ENCODE results near the gene KANK2.
"Not testable (repeated sequence)": the region's sequence is repeated elsewhere in the genome, so short reads cannot be mapped to it uniquely, and the experiment has no call there.

Gene KANK2

GRCh38 chr19:11137542-11138384 is 59.6 kb downstream of the KANK2 start:
- no peak for FAIRE-seq

GRCh38 chr19:11136400-11137101 is 60.8 kb downstream of the KANK2 start:
- FAIRE-seq = no peak

- FAIRE-seq = no peak
These were observed 65.9 kb downstream of the KANK2 start for GRCh38 chr19:11131471-11131870.

GRCh38 chr19:11130824-11131455 is 66.4 kb downstream of the KANK2 start:
- peak; percentile 53 for FAIRE-seq

- FAIRE-seq = no peak
These were observed 69.4 kb downstream of the KANK2 start for GRCh38 chr19:11127905-11128304.

- no peak for FAIRE-seq
These were observed 71.2 kb downstream of the KANK2 start for GRCh38 chr19:11125994-11126685.

- not testable (repeated sequence) for FAIRE-seq
These were observed 73.2 kb downstream of the KANK2 start for GRCh38 chr19:11124157-11124556.

- no peak for FAIRE-seq
These were observed 74.2 kb downstream of the KANK2 start for GRCh38 chr19:11123114-11123513.

- not testable (repeated sequence) for FAIRE-seq
These were observed 75.4 kb downstream of the KANK2 start for GRCh38 chr19:11121963-11122362.

GRCh38 chr19:11116507-11116906 is 80.8 kb downstream of the KANK2 start:
- FAIRE-seq = no peak

- no peak for FAIRE-seq
These were observed 81.4 kb downstream of the KANK2 start for GRCh38 chr19:11115895-11116446.

- no peak for FAIRE-seq
These were observed 82.3 kb downstream of the KANK2 start for GRCh38 chr19:11115042-11115441.

Measured in G401.6 (cell line).